HepG2 (cell line): ENCODE measurements around the gene DHX30. TPM values are rescaled to one million over a fixed set of nuclear protein-coding genes. Genes with fewer than 3 reads are reported as not detected.
A peak's percentile ranks its signal among the peaks of the same experiment; 100 is the strongest.

ENCODE experiments used
- CBX1 ChIP-seq: IDR thresholded peaks from one replicate; pipeline ENCODE4 v1.6.1; 2016; ENCODE audit warnings: antibody characterized with exemption, low read depth
- DMAP1 ChIP-seq: IDR thresholded peaks from 2 replicates; pipeline ENCODE4 v1.6.1; 2016
- GLI4 ChIP-seq: sonication (generic); formaldehyde crosslinking; IDR thresholded peaks from 2 replicates; pipeline ENCODE4 v1.5.1; 2020; ENCODE audit warnings: missing genetic modification reagents, mild to moderate bottlenecking, moderate library complexity, borderline replicate concordance
- GPN1 ChIP-seq: sonication (generic); formaldehyde crosslinking; IDR thresholded peaks from 2 replicates; pipeline ENCODE4 v1.5.1; 2020; ENCODE audit warnings: missing genetic modification reagents, borderline replicate concordance
- HMGXB3 ChIP-seq: sonication (generic); formaldehyde crosslinking; IDR thresholded peaks from 2 replicates; pipeline ENCODE4 v1.4.0; 2020; ENCODE audit warnings: missing genetic modification reagents, borderline replicate concordance
- HNF1B ChIP-seq: sonication (generic); formaldehyde crosslinking; IDR thresholded peaks from 2 replicates; pipeline ENCODE4 v1.5.1; 2020; ENCODE audit warnings: mild to moderate bottlenecking, moderate library complexity, missing genetic modification reagents
- JUND ChIP-seq: sonication (generic); formaldehyde crosslinking; IDR thresholded peaks from 2 replicates; pipeline ENCODE4 v1.8.0; 2022; ENCODE audit warnings: mild to moderate bottlenecking, missing genetic modification reagents
- MED8 ChIP-seq: sonication (generic); formaldehyde crosslinking; IDR thresholded peaks from 2 replicates; pipeline ENCODE4 v1.8.1; 2023; ENCODE audit warnings: mild to moderate bottlenecking, missing genetic modification reagents; ENCODE audit not compliant: insufficient replicate concordance
- RFXANK ChIP-seq: IDR thresholded peaks from 2 replicates; pipeline ENCODE4 v1.6.1; 2016
- SOX13 ChIP-seq, 3 experiments: fragments of 450-650 bp in 1 of 3; sonication (generic) in 1 of 3; formaldehyde crosslinking in 1 of 3; IDR thresholded peaks in 2 of 3; conservative IDR thresholded peaks in 1 of 3; 2 replicates each; pipeline versions ENCODE4 v1.5.0 to v1.6.1; 2016 to 2020; ENCODE audit warnings: antibody characterized with exemption in 1 of 3, mild to moderate bottlenecking in 1 of 3, missing compliant biosample characterization in 1 of 3, missing genetic modification reagents in 1 of 3, moderate library complexity in 1 of 3
- TFDP1 ChIP-seq: IDR thresholded peaks from 2 replicates; pipeline ENCODE4 v1.6.1; 2016; ENCODE audit warnings: missing compliant biosample characterization, missing genetic modification reagents, borderline replicate concordance
- ZFAT ChIP-seq: sonication (generic); formaldehyde crosslinking; conservative IDR thresholded peaks from 2 replicates; pipeline ENCODE4 v1.8.1; 2023; ENCODE audit warnings: missing genetic modification reagents, inconsistent platforms
- ZNF333 ChIP-seq: sonication (generic); formaldehyde crosslinking; IDR thresholded peaks from 2 replicates; pipeline ENCODE4 v1.4.0; 2020; ENCODE audit warnings: mild to moderate bottlenecking, missing genetic modification reagents, borderline replicate concordance
- ZNF33B ChIP-seq: sonication (generic); formaldehyde crosslinking; IDR thresholded peaks from 2 replicates; pipeline ENCODE4 v1.5.1; 2020; ENCODE audit warnings: mild to moderate bottlenecking, missing genetic modification reagents
- ZNF343 ChIP-seq: sonication (generic); formaldehyde crosslinking; IDR thresholded peaks from 2 replicates; pipeline ENCODE4 v1.4.0; 2020; ENCODE audit warnings: mild to moderate bottlenecking, missing genetic modification reagents
- ZNF446 ChIP-seq: sonication (generic); formaldehyde crosslinking; IDR thresholded peaks from 2 replicates; pipeline ENCODE4 v1.5.0; 2020; ENCODE audit warnings: mild to moderate bottlenecking, missing genetic modification reagents
- ZNF460 ChIP-seq: sonication (generic); formaldehyde crosslinking; IDR thresholded peaks from 2 replicates; pipeline ENCODE4 v1.5.1; 2020; ENCODE audit warnings: missing genetic modification reagents, mild to moderate bottlenecking, borderline replicate concordance
- ZNF567 ChIP-seq: sonication (generic); formaldehyde crosslinking; IDR thresholded peaks from 2 replicates; pipeline ENCODE4 v1.8.1; 2023; ENCODE audit warnings: mild to moderate bottlenecking, missing genetic modification reagents, borderline replicate concordance
- polyA plus RNA-seq, 8 experiments: library from polyadenylated mRNA; depleted of rRNA in 3 of 8; stranded (reverse) in 7 of 8; unstranded in 1 of 8; fragments of >200 nt; fragmentation: Illumina TruSeq in 4 of 8; extraction: Trizol in 4 of 8; gene quantifications; 2 replicates each; pipeline versions ENCODE4 v1.2.1 to v1.2.3, GENCODE V29; 2011 to 2016; ENCODE audit warnings: low read depth in 4 of 8, missing spikeins in 1 of 8, mixed read lengths in 1 of 8; ENCODE audit not compliant: insufficient read depth in 1 of 8
- total RNA-seq, 5 experiments: library from RNA; depleted of rRNA; stranded (reverse); fragments of >200 nt; fragmentation: Illumina TruSeq; extraction: Trizol; gene quantifications; 2 replicates each; pipeline ENCODE4 v1.2.3, GENCODE V29; 2016; ENCODE audit warnings: low read depth in 1 of 5
- TF ChIP-seq, protein P1 (sequence below): sonication (generic); formaldehyde crosslinking; IDR thresholded peaks from 2 replicates; pipeline ENCODE4 v1.4.0; 2020; ENCODE audit warnings: missing genetic modification reagents

DHX30 gene
- total and polyA plus RNA-seq, 2 of the 13 experiments (the other 11 are each of a cell fraction or from before 2014, with no cell fraction given): 30.6 to 59.4 TPM

DNA sequence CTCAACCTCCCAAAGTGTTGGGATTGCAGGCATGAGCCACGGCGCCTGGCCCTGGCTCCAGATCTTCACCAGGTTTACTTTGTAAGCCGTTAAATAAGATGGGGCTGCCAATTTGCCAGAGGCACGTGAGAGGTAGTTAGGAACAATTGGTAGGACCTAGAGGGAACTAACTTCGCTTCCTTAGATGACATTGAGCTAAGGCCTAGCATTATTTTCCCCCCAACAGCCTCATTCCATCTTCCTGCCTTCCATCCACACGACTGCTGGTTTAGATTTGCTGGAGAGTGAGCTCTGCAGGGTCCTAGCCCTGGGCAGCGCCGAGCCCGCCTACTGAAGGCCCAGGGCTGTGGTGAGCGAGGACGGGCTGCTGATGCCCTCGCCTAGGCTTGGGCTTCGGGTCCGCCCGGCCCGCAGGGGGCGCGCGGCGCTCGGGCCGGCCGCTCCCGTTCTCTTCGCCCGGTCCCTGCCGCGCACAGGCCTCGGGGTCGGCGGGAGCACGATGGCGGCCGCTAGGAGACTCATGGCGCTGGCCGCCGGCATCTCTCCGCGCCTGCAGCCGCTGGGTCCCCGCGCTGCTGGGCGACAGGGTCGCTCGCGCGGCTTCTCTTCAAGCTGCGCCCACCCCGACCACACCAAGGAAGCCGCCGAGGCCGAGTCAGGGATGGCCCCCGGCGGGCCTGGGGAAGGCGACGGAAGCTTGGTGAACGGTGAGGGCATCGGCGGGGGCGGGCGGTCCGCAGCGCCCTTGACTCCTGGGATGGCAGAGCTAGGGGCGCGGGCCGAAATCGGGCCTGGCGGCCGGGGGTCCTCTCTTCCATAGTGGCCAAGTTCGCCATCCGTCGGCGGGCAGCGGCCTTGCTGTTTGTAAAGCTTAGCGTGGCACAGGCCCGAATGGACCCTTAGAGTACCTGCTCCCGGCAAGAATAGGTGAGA, 21.9 kb downstream of the DHX30 start (continued):
- TF ChIP-seq HMGXB3 (CRISPR knock-in tag): no peak
- TF ChIP-seq ZNF33B (CRISPR knock-in tag): no peak
- TF ChIP-seq, protein P1, sequence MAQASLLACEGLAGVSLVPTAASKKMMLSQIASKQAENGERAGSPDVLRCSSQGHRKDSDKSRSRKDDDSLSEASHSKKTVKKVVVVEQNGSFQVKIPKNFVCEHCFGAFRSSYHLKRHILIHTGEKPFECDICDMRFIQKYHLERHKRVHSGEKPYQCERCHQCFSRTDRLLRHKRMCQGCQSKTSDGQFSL (CRISPR knock-in tag): no peak
- TF ChIP-seq RFXANK: no peak; the same call in 1 of the 2 replicates
- TF ChIP-seq GPN1 (CRISPR knock-in tag): no peak
- peak; percentile 83; the same call in 1 of the 2 replicates for TF ChIP-seq ZNF333 (CRISPR knock-in tag)
- TF ChIP-seq GLI4 (CRISPR knock-in tag): peak; percentile 94; the same call in 1 of the 2 replicates
- TF ChIP-seq SOX13 (IDR thresholded peaks at IDR 0.05): no peak
- TF ChIP-seq SOX13 (CRISPR knock-in tag; conservative IDR thresholded peaks at IDR 0.05 in 1 of 2, IDR thresholded peaks at IDR 0.05 in 1 of 2): peak in 1 of 2 experiments; percentile 35; a peak in 1 of 4 replicates
- peak; percentile 94 for TF ChIP-seq ZNF567
- TF ChIP-seq ZNF446 (CRISPR knock-in tag): peak; percentile 76
- TF ChIP-seq DMAP1 (CRISPR knock-in tag): peak; percentile 91
- peak; percentile 54 for TF ChIP-seq MED8 (CRISPR knock-in tag)
- no peak for TF ChIP-seq CBX1
- no peak; the same call in 1 of the 2 replicates for TF ChIP-seq ZFAT (CRISPR knock-in tag)
- no peak for TF ChIP-seq HNF1B
- no peak for TF ChIP-seq ZNF460 (CRISPR knock-in tag)
- 0 out of 2 replicates have a peak, but pooled peaks have one; percentile 35 for TF ChIP-seq JUND (CRISPR knock-in tag)
- peak; percentile 93 for TF ChIP-seq ZNF343 (CRISPR knock-in tag)
- TF ChIP-seq TFDP1 (CRISPR knock-in tag): peak; percentile 81; the same call in 1 of the 2 replicates
